HCT116 (cell line): ENCODE data around the gene DOCK3. TPM values are rescaled to one million over a fixed set of nuclear protein-coding genes. Genes with fewer than 3 reads are reported as not detected.

Experiments used
- ATAC-seq: fragments of 200-7000 bp; cut with Tn5 transposase; 2 replicates; pipeline ENCODE4 v1.9.1; 2020; ENCODE audit warnings: mild to moderate bottlenecking, moderate library complexity
- BruUV-seq: library from RNA; stranded (reverse); fragments of 400-500 nt; replicated peaks from 2 replicates; lab custom pipeline; 2021; lab: Mats Ljungman, UMichigan
- CTCF ChIA-PET: fragments of 300-600 bp; sonication (Branson Sonifier 250); formaldehyde crosslinking; loops from one replicate; lab custom pipeline; 2021; ENCODE audit warnings: antibody characterized with exemption; lab: Charles Lee
- POLR2A ChIA-PET: fragments of 300-600, 350-600 bp; sonication (Branson Sonifier 250); formaldehyde crosslinking; loops from one replicate; lab custom pipeline; 2021; ENCODE audit warnings: antibody characterized with exemption; lab: Charles Lee
- RAD21 ChIA-PET, 2 experiments: fragments of 300-600 bp; sonication (Branson Sonifier 250); formaldehyde crosslinking; loops; one replicate each; lab custom pipeline; 2023; ENCODE audit warnings: low total read pairs in 2 of 2; ENCODE audit not compliant: uncharacterized antibody in 2 of 2, unreplicated experiment in 2 of 2, low non-redundant PET in 1 of 2; lab: Charles Lee
- DNase-seq: peaks from one replicate; pipeline ENCODE4 v3.0.0-alpha.2; 2010; ENCODE audit warnings: low read depth, low spot score
- H2AFZ ChIP-seq: fragments of 200-600 bp; shearing (Covaris generic), sonication (generic); 2 replicates; pipeline ENCODE4 v1.6.1; 2017; ENCODE audit warnings: low read depth, mixed run types, mixed read lengths, antibody characterized with exemption, low read length; ENCODE audit not compliant: poor library complexity, severe bottlenecking
- H3K27ac ChIP-seq: 2 replicates; pipeline ENCODE4 v1.5.1; 2012; ENCODE audit warnings: low read depth, low read length
- H3K27me3 ChIP-seq: fragments of 200-600 bp; sonication (generic); 2 replicates; pipeline ENCODE4 v1.6.1; 2016; ENCODE audit warnings: mixed run types, low read length, mixed read lengths; ENCODE audit not compliant: insufficient read depth
- H3K36me3 ChIP-seq, 2 experiments: fragments of 200-500 bp in 1 of 2; fragments of 200-600 bp in 1 of 2; sonication (Bioruptor generic) in 1 of 2; sonication (generic) in 1 of 2; 2 replicates each; pipeline versions ENCODE4 v1.5.1 to v1.6.1; 2014 to 2016; ENCODE audit warnings: low read length in 2 of 2, inconsistent platforms in 1 of 2, mixed read lengths in 1 of 2, mixed run types in 1 of 2; ENCODE audit not compliant: insufficient read depth in 2 of 2, control insufficient read depth in 1 of 2
- H3K4me1 ChIP-seq, 2 experiments: fragments of 200-600 bp in 1 of 2; sonication (generic) in 1 of 2; 2 replicates each; pipeline versions ENCODE4 v1.5.1 to v1.6.1; 2012 to 2017; ENCODE audit warnings: low read length in 2 of 2, inconsistent platforms in 1 of 2, mild to moderate bottlenecking in 1 of 2, mixed read lengths in 1 of 2, mixed run types in 1 of 2, moderate library complexity in 1 of 2; ENCODE audit not compliant: insufficient read depth in 2 of 2, control insufficient read depth in 1 of 2
- H3K4me2 ChIP-seq: fragments of 200-600 bp; sonication (generic); 2 replicates; pipeline ENCODE4 v1.6.1; 2017; ENCODE audit warnings: mixed run types, low read length, mixed read lengths
- H3K4me3 ChIP-seq, 2 experiments: fragments of 200-600 bp in 1 of 2; sonication (generic) in 1 of 2; replicated peaks in 1 of 2; 2 replicates each; pipeline ENCODE4 v1.5.1; 2011 to 2016; ENCODE audit warnings: low read length in 2 of 2, control low read depth in 1 of 2, low read depth in 1 of 2, mild to moderate bottlenecking in 1 of 2, mixed read lengths in 1 of 2, mixed run types in 1 of 2
- H3K79me2 ChIP-seq: fragments of 200-600 bp; sonication (generic); 2 replicates; pipeline ENCODE4 v1.6.1; 2017; ENCODE audit warnings: mild to moderate bottlenecking, mixed run types, low read length, moderate library complexity, mixed read lengths; ENCODE audit not compliant: insufficient read depth
- H3K9ac ChIP-seq: fragments of 200-600 bp; sonication (generic); 2 replicates; pipeline ENCODE4 v1.6.1; 2016; ENCODE audit warnings: low read length, mixed read lengths
- H3K9me2 ChIP-seq: fragments of 200-600 bp; sonication (generic), shearing (Covaris generic); 2 replicates; pipeline ENCODE4 v1.6.1; 2017; ENCODE audit warnings: mixed run types, mild to moderate bottlenecking, moderate library complexity; ENCODE audit not compliant: insufficient read depth
- H3K9me3 ChIP-seq, 2 experiments: fragments of 200-500 bp in 1 of 2; fragments of 200-600 bp in 1 of 2; sonication (Bioruptor generic) in 1 of 2; sonication (generic) in 1 of 2; 2 replicates each; pipeline ENCODE4 v1.6.1; 2014 to 2017; ENCODE audit warnings: low read length in 2 of 2, mixed read lengths in 2 of 2, inconsistent platforms in 1 of 2, low read depth in 1 of 2, mild to moderate bottlenecking in 1 of 2, mixed run types in 1 of 2, moderate library complexity in 1 of 2; ENCODE audit not compliant: control insufficient read depth in 1 of 2, insufficient read depth in 1 of 2
- H4K20me1 ChIP-seq: fragments of 200-600 bp; sonication (generic), shearing (Covaris generic); 2 replicates; pipeline ENCODE4 v1.6.1; 2017; ENCODE audit warnings: mixed run types, mild to moderate bottlenecking, moderate library complexity; ENCODE audit not compliant: insufficient read depth
- EZH2 ChIP-seq: fragments of 200-600 bp; sonication (generic); IDR thresholded peaks from 2 replicates; pipeline ENCODE4 v1.6.1; 2017; ENCODE audit warnings: antibody characterized with exemption, mixed run types
- POLR2AphosphoS5 ChIP-seq: IDR thresholded peaks from 2 replicates; pipeline ENCODE4 v1.6.1; 2011; ENCODE audit warnings: mild to moderate bottlenecking, low read depth, low read length, moderate library complexity
- REST ChIP-seq: IDR thresholded peaks from 2 replicates; pipeline ENCODE4 v1.6.1; 2012; ENCODE audit warnings: low read depth
- SIN3A ChIP-seq: IDR thresholded peaks from 2 replicates; pipeline ENCODE4 v1.6.1; 2012; ENCODE audit warnings: low read depth
- TCF7L2 ChIP-seq: IDR thresholded peaks from 2 replicates; pipeline ENCODE4 v1.7.0; 2011; ENCODE audit warnings: borderline replicate concordance, inconsistent platforms; ENCODE audit not compliant: insufficient read depth, insufficient read length; ENCODE audit errors: extremely low read depth
- YY1 ChIP-seq: IDR thresholded peaks from 2 replicates; pipeline ENCODE4 v1.6.1; 2011; ENCODE audit warnings: low read length, low read depth, moderate library complexity, mild to moderate bottlenecking; ENCODE audit not compliant: insufficient replicate concordance; ENCODE audit errors: extremely low read depth
- ZNF274 ChIP-seq: fragments of 200-500 bp; sonication (Bioruptor generic); IDR thresholded peaks from 2 replicates; pipeline ENCODE4 v1.6.1; 2014; ENCODE audit warnings: mild to moderate bottlenecking, low read depth, low read length, inconsistent platforms
- intact Hi-C: fragments of 100-400 bp; cut with micrococcal nuclease; formaldehyde crosslinking; loops from 2 replicates; pipeline ENCODE4 v1.10.0; 2022
- total RNA-seq: library from RNA; stranded (reverse); gene quantifications from one replicate; pipeline ENCODE4 v1.2.1, GENCODE V29; 2021; ENCODE audit not compliant: unreplicated experiment
- TF ChIP-seq, protein P1 (sequence below), 3 experiments: fragments of 200-600 bp in 1 of 3; sonication (generic) in 1 of 3; IDR thresholded peaks in 2 of 3; conservative IDR thresholded peaks in 1 of 3; 2 replicates each; pipeline ENCODE4 v1.5.1; 2012 to 2017; ENCODE audit warnings: low read depth in 2 of 3, low read length in 2 of 3, antibody characterized with exemption in 1 of 3, borderline replicate concordance in 1 of 3, control low read depth in 1 of 3, mild to moderate bottlenecking in 1 of 3, mixed read lengths in 1 of 3, mixed run types in 1 of 3, moderate library complexity in 1 of 3; ENCODE audit not compliant: insufficient read depth in 1 of 3

The DOCK3 gene
- total RNA-seq, 1 experiment from 2014 or later, result 4.2 TPM

- no peaks in the 10 kb centered on the region for H3K27me3 ChIP-seq
- no peak overlapping the region for H3K4me2 ChIP-seq
- DNase-seq (no peak), ATAC-seq (no peak)
- TF ChIP-seq POLR2AphosphoS5, result no peak
- no peak for TF ChIP-seq EZH2
- TF ChIP-seq, protein P1, sequence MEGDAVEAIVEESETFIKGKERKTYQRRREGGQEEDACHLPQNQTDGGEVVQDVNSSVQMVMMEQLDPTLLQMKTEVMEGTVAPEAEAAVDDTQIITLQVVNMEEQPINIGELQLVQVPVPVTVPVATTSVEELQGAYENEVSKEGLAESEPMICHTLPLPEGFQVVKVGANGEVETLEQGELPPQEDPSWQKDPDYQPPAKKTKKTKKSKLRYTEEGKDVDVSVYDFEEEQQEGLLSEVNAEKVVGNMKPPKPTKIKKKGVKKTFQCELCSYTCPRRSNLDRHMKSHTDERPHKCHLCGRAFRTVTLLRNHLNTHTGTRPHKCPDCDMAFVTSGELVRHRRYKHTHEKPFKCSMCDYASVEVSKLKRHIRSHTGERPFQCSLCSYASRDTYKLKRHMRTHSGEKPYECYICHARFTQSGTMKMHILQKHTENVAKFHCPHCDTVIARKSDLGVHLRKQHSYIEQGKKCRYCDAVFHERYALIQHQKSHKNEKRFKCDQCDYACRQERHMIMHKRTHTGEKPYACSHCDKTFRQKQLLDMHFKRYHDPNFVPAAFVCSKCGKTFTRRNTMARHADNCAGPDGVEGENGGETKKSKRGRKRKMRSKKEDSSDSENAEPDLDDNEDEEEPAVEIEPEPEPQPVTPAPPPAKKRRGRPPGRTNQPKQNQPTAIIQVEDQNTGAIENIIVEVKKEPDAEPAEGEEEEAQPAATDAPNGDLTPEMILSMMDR (IDR thresholded peaks at IDR 0.05 in 2 of 3, conservative IDR thresholded peaks at IDR 0.05 in 1 of 3; ENCODE audit: borderline replicate concordance in 1 of 3, insufficient read depth in 1 of 3, low read depth in 2 of 3, low read length in 2 of 3), result no peak
- TF ChIP-seq SIN3A, result no peak
- TF ChIP-seq TCF7L2, result no peak
- no peak for TF ChIP-seq ZNF274
- TF ChIP-seq REST, result no peak
- no peak for TF ChIP-seq YY1
- no peak overlapping the region for H2AFZ ChIP-seq
- no peaks in the 10 kb centered on the region for H3K36me3 ChIP-seq
- H3K9me3 ChIP-seq, result no peaks in the 10 kb centered on the region
- H3K9ac ChIP-seq, result no peak overlapping the region
- no peaks in the 10 kb centered on the region for H3K4me1 ChIP-seq
- no peaks in the 10 kb centered on the region for H3K79me2 ChIP-seq
- H3K4me3 ChIP-seq, result no peak overlapping the region
- H3K27ac ChIP-seq, result no peak overlapping the region
- RAD21 ChIA-PET, result no interaction called here
- intact Hi-C loops, result no loop called here
- no peaks in the 10 kb centered on the region for H4K20me1 ChIP-seq
- H3K9me2 ChIP-seq, result no peaks in the 10 kb centered on the region
- CTCF ChIA-PET, result no interaction called here
- POLR2A ChIA-PET, result no interaction called here
- BruUV-seq, result no TSS peak
These were observed 658.3 kb downstream of the DOCK3 start for GRCh38 chr3:51333021-51333420.
